Measurements from ENCODE around the gene SPATA3.

SPATA3 gene

GRCh38 chr2:231032575-231033140 is 36.7 kb downstream of the SPATA3 start:
- DNase-seq = no peak

DNA sequence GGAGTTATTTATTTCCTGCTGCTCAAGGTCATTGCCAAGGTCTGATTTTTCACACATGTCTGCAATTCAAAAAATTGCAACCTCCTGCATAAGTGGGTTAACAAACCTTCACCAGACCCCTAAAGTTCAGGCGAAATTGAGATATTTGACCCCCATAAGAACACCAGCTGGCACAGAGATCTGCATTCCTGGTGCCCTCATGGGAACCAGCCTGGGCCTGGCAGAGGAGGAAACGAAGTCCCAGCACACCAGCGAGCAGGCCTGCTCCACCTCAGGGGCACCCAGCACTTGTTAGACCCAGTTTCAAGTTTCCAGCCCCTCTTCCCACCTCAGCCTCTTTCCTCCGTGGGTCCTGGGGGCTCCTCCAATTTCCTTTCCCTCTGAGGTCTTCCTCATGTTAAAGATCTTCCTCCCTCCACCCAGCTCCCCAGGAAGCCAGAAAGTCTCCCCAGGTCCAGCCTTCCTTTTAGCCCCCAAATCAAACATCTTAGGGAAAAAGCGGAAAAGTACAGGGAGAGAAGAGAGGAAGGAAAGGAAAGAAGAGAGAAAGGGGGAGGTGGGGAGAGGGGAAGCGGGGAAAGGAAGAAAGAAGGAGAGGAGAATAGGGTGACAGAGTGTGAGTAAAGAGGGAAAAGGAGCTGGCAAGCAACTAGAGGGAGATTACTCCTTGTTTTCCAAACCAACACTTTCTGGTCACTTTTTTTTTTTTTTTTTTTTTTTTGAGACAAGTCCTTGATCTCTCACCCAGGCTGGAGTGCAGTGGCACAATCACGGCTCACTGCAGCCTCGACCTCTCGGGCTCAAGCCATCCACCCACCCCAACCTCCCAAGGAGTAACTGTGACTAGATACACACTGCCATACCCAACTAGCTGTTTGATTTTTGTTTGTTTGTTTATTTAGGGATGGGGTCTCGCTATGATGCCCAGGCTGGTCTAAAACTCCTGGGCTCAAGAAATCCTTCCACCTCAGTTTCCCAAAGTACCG is 37.5 kb downstream of the SPATA3 start:
- no peak for DNase-seq

DNA sequence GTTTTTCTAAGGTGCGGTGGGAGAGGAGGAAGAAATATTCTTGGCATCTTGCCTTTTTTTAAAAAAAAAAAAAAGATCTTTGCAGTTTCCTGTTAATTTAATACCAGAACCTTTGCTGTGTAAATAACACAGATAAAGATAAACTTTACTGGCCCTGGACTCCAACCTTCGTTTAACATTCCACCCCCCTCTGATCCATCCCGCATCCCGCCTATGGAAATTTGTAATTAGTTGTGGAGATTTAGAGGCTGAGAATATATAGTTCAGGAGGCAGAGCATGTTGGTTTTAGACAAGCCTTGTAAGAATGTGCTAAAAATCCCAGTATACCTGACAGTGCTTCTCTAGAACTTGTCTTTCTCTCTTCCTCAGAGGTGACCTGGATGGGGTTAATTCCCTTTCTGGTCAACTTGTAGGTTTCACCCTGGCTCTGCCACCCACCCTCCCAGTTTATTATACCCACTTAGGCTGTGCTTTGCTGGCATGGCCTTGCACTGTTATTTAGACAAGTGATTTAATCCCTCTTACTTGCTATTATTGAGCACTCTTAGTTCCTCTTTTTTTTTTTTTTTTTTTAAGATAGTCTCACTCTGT is 38.5 kb downstream of the SPATA3 start:
- no peak for DNase-seq

DNA sequence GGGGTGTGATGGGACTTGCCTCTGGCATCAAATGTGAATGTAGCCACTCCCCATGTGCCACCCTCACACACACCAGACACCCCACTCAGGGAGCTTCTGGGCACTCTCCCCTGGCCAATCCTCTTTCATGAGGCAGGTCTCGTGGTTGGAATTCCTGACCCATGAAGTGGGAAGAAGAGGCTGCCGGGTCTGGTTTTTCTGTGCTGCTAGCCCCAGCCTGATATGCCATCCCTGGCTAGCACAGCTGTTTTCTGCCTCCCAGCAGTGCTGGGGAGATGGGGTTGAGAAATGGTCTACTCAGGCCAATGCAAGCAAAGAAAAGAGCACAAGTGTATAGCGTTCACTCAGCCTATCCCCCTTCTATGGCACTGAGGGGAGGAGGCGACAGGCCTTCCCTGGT is 40.2 kb downstream of the SPATA3 start:
- no peak for DNase-seq

- DNase-seq = no peak
These were observed 40.7 kb downstream of the SPATA3 start for GRCh38 chr2:231036578-231037106.

- DNase-seq = no peak
These were observed 41.3 kb downstream of the SPATA3 start, which contains the start of gene C2orf72 for GRCh38 chr2:231037202-231037730. Gene C2orf72 (plus strand): TSS chr2:231037523. CDS start chr2:231037566, 43 bp downstream.

DNA sequence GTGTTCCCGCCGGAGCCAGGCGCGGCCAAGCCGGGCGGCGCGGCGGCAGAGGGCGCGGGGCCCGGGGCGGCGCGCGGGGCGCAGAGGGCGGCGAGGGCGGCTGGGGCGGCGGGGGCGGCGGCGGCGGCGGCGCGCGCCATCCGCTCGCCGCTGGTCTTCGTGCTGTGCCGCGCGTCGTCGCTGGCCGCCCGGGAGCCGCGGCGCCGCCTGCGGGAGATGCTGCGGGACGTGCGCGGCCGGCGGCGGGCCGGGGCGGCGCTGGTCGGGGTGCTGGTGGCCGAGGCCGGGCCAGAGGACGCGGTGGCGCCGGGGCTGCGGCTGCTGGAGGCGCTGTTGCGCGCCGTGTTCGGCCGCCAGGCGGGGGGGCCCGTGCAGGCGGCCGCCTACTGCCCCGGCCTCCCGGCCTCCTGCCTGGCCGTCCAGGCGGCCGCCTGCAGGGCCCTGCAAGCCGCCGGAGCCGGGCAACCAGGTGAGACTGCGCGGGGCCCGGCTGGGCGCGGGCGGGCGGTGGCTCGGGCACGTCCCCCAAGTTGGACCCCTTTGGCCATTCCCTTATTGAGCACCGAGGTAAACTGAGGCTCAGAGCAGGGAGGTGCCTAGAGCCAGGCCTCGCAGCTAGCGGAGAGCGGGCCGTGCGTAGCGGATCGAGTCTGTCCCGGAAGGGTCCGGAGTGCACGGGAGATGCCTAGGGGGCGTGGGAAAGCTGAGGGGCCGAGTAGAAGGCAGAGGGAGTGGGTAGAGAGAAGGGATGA is 42.0 kb downstream of the SPATA3 start:
- no peak for DNase-seq

DNA sequence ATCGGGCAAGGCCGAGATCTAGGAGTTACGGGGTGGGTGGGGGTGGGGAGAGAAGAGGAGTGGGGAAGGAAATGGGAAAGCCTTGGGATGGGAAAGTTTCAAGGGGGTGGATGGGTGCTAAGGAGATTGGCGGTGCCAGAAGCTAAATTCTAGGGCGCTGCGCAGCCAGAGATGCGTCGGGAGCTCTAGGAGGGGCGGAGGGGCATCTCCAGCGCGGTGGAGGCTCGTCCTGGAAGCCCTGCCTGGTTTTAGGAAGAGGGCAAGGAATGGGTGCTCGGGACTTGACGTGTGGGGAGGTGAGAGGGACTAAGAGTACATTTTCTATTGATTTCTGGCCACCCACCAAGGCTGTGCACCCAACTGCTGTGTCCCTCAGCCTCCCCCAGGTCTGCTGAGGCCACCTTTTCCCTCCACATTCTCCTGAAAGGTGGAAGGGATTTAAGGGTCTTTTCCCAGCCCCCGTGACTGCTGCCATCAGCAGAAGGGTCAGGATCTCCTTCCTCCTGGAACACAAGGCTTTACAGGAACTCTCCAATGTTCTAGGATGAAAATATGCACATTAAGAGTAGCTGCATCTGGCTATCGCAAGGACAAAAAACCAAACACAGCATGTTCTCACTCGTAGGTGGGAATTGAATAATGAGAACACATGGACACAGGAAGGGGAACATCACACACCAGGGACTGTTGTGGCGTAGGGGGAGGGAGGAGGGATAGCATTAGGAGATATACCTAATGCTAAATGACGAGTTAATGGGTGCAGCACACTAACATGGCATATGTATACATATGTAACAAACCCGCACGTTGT is 42.8 kb downstream of the SPATA3 start:
- DNase-seq = no peak

GRCh38 chr2:231039294-231039664 is 43.4 kb downstream of the SPATA3 start:
- no peak for DNase-seq

- no peak for DNase-seq
These were observed 44.0 kb downstream of the SPATA3 start for GRCh38 chr2:231039821-231040364.

- no peak for DNase-seq
These were observed 45.3 kb downstream of the SPATA3 start for GRCh38 chr2:231041061-231041689.

GRCh38 chr2:231043796-231044195 is 47.9 kb downstream of the SPATA3 start:
- DNase-seq = no peak

GRCh38 chr2:231046916-231047273 is 51.0 kb downstream of the SPATA3 start:
- DNase-seq = no peak

DNA sequence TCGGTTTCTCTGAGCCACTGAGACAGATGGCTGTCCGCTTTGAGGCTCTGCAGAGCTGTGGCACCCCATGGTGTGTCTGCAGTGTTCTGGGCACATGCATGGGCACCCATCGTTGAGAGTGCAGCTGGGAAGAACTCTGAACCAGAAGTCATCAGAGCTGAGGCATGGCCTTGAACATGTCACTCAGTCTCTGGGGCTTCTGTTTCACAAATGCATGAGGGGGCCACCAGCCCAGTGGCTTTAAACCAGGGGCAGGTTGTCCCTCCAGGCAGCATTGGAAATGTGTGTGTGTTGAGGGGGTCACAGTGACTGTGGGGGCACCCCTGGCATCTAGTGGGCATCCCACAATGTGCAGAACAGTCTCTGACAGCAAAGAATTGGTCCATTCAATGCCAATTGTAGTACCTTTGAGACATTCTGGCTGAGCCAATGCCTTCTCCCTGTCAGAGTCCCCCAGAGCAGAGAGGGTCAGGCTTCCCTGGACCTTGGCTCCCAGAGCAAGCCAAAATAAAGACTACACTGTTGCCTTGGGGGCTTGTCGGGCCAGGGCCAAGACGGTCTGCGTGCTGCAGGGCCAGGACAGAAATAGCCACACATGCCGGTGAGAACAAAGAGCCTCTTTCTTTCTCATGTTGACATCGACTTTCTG is 51.5 kb downstream of the SPATA3 start:
- no peak for DNase-seq

DNA sequence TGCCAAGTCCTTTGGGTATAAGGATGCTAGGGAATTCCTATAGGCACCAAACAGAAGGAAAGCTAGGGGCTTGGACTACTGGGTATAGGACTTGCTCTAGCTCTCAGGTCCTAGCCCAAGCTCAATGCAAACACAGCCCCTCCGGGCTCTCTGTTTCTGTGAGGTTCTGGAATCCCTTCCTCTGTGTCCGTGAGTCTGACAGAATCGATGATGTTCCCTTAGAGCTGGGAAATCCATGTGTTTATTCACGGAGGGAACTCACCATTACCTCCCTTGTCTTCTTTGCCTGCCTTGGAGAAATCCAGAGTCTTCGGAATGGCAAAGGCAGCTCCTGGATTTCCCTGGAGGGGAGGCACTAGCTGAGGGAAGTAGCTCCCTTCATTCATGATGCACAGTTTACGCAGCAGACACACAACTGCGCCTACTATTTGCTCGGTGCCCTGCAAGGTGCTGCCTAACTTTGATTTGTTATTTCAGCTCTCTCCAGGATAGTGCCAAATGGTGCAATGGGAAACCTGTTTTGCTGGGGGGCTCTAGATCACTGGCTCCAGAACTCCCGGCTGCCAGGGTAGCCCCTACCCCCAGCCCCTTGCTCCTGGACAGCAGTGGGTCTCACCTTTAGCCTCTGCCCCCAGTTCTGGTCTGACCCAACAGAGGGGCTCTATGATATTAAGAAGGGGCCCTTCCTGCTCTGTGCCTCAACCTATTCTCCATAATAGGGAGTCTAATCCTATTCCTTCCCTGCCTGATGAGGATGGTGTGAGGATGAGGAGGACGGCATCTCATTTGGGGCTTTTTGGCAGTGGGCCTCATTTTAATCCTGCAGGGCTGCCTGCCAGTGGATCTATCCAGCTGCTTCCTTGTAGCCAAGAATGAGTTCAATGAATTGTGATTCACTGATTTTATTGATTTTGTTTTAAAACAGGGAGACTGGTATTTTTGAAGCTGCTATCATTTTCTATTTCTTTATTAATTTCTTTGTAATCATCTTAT is 52.3 kb downstream of the SPATA3 start:
- DNase-seq = no peak

- no peak for DNase-seq
These were observed 53.5 kb downstream of the SPATA3 start for GRCh38 chr2:231049286-231050017.

GRCh38 chr2:231050018-231050901 is 54.3 kb downstream of the SPATA3 start:
- DNase-seq = no peak
